NCI-H187 (cell line): ENCODE measurements around the gene GLP2R.
"Not testable (repeated sequence)": the region's sequence is repeated elsewhere in the genome, so short reads cannot be mapped to it uniquely, and the experiment has no call there.

Source experiments
- DNase-seq, 2 experiments: peaks; one replicate each; lab custom pipeline; 2025; lab: John Stamatoyannopoulos, UW

The GLP2R gene

GRCh38 chr17:9899280-9900043, 73.7 kb downstream of the GLP2R start:
- no peak for DNase-seq

DNA sequence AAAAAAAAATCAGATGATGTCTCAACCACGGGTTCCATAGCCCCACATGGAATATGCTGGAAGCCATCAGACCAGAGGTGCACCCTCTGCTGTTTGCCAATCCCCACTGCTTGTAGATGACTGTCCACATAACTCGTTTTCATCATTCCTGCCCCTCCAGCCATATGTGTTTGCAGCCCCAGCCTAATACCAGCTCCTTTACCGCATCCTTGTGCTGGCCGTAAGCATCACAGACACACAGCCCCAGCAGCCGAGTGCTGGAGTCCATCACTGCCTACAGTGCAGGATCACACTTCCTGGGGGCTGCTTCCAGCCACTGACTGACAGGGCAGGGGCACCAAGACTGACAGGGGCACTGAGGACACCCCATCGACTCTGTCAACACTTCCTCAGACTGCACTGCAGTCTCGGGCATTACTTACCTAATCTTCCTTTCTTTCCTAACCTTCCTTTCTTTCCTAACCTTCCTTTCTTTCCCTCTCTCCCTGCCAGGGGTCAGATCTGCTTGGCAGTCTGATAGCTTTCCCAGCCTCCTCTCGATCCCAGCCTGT, 74.4 kb downstream of the GLP2R start:
- DNase-seq, result no peak

DNA sequence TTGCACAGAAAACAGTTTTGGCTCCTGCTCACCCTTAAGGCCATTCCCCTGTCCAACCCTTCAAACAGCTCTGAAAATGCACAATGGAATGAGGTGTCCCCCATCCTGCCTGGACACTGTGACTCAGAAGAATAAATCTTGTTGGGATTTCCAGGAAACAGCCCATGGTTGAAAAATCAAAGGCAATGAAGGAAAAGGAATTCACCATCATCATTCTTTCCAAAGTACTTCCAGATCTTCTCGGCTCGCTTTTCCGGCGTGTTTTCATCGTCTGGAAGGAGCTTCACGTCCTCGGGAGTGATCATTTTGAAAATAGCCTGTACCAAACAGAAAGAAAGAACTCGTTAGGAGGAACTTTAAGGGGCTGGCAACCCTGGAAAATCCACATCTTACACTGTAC, 75.1 kb downstream of the GLP2R start:
- no peak for DNase-seq

DNA sequence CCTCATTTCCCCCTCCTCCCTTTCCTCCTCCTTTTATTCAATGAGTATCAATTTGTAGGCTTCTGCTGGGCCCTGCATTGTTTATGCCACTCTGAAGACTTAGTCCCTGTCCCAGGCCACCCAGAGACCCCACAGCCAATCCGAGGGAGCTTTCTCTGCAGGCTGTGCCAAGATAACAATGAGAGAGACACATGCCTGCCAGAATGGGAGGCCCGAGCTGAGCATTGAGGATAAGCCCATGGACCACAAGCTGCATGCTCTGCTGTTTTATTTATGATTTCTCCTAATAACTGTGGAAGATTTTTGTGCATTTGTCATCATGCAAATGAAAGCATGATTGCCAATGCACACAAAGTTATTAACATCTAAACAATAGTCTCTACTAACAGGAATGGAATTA, 76.4 kb downstream of the GLP2R start:
- no peak for DNase-seq

DNA sequence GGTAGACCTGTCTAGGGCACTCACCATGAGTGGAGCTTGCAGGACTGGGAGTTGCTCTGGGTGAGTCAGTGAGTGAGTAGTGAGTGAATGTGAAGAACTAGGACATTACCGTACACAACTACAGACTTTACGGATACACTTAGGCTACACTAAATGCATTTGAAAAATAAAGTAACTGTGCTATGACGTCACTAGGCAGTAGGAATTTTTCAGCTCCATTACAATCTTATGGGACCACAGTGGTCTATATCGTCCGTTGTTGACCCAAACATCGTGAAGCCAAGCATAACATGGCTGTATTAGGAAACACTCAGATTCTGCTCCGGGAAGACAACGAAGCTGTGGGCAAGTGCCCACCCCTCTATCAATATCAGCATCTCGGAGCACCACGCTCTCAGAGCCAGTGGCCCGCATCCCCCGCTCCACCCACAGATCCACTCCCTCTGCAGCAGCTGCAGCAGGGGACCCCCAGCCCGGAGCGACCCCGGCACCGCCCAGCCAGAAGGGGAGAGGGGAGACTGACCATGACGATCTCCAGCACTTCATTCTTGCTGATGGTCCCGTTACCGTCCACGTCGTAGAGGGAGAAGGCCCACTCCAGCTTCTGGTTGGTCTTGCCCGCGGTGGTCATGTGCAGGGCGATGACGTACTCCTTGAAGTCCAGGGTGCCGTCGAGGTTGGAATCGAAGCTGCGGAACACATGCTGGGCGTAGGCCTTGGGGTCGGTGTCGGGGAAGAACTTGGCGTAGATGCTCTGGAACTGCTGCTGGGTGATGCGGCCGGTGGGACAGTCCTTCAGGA, 78.8 kb downstream of the GLP2R start:
- no peak for DNase-seq

- DNase-seq, result no peak
Observed at GRCh38 chr17:9905078-9905415, 79.3 kb downstream of the GLP2R start, which contains the start of gene RCVRN. Gene RCVRN (minus strand): TSS chr17:9905271. CDS start chr17:9905180, 91 bp downstream.

- no peak for DNase-seq
Observed at GRCh38 chr17:9905902-9906301, 80.2 kb downstream of the GLP2R start.

DNA sequence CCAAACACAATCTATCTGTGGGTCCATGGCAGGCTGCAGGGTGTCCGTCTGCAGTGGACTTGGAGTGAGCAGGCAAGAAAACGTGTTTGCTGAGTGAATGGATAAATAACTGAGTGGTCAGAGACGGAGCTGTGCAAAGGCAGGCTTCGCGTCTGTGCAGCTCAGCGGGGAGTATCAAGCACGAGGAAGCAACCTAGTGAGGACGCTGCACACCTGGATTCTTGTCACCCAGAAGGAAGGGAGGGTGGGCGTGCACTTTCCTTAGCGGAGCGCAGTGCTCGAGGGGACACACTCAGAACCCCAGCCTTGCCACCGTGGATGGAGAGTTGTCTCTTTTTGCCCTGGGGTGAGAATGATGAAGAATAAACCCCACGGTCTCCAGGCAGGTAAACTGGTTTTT, 80.9 kb downstream of the GLP2R start:
- no peak for DNase-seq

DNA sequence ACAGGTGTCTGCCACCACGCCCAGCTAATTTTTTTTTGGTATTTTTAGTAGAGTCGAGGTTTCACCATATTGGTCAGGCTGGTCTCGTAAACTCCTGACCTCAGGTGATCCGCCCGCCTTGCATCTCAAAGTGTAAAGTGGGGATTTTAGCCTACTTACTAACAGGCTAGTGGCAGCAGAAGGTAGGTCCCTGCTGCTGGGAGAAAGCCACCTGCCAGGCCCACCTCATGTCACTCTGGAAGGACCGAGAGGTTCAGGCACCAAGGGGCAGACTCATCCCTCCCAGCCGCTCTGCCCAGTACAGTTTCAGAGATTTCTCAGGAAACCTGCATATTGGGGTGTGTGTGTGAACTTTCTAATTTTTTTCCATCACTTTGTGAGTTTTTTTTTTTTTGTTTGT, 81.4 kb downstream of the GLP2R start:
- DNase-seq, result no peak

DNA sequence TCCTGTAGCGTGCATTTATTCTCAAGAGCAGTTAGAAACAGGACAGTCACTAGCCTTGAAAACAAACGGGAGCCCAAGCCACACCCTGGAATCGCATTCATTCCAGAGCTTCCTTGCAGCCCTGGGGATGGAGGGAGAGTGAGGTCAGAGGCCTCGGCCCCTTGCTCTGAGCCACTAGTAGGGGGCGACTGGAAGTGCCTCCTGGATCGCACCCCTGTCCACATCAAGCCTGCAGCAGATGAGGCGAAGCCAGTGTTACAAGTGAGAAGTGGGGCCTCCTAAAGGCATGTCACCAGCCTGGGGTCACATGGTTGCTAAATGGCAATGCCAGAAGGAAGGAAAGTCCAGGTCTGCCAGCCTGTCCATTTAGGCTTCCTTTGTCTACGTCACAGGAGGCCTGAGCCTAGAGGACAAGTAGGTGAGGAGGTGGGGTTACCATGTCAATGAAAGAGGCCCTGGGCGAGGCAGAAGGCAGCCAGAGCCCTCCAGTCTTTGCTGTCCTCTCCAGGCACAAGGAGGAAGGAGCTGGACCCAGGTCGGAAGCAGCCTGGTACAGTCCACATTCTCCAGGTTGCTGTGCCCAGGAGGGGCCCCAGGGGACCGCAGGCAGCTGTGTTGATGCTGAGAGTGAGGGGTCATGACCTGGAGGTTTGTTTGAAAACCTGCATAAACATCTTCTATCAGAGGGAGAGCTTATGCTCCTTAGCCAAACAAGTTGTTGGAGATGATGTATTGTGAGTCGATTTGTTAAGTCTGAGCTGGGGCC, 82.3 kb downstream of the GLP2R start:
- no peak for DNase-seq

DNA sequence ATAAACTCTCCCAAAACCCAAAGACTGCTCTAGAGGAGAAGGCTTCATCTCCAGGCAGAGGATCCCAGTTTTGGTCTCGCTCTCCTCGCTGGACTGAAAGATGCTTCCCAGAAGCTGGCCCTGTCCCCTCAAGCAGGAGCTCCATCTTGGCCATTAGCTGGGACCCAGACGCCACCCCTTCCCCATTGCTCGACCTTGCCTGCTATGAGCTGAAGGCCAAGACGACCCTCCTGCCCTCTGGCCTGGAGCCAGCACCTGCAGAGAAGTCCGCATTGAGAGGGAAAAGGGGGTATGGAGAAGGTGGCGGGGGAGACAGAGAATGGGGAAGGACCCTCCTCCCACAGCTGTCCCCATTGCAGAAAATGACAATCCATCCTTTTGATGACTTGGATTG, 82.9 kb downstream of the GLP2R start:
- no peak for DNase-seq

GRCh38 chr17:9911089-9911488, 85.4 kb downstream of the GLP2R start:
- DNase-seq, result no peak

GRCh38 chr17:9912121-9913099, 86.7 kb downstream of the GLP2R start:
- no peak for DNase-seq

- no peak for DNase-seq
Observed at GRCh38 chr17:9913476-9913875, 87.8 kb downstream of the GLP2R start.

DNA sequence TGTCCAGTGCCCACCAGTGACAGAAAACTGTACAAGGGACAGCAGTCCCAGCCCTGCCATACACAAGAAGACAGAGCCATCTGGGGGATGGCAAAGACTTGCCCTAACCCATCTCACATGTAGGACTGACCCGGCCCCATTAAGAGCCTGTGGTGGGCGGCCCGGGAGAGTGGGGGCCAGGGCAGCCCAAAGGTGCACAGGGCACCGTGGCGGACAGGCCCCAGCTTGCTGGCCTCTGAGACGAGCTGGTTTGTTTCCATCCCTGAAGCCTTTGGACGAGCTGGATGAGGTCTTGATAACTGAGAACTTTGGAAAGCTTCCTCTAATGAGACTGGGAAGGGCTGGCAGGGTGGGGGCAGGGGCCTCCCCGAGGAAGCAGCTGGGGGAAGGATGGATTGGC, 90.4 kb downstream of the GLP2R start:
- no peak for DNase-seq

- no peak for DNase-seq
Observed at GRCh38 chr17:9917131-9917530, 91.4 kb downstream of the GLP2R start.

DNA sequence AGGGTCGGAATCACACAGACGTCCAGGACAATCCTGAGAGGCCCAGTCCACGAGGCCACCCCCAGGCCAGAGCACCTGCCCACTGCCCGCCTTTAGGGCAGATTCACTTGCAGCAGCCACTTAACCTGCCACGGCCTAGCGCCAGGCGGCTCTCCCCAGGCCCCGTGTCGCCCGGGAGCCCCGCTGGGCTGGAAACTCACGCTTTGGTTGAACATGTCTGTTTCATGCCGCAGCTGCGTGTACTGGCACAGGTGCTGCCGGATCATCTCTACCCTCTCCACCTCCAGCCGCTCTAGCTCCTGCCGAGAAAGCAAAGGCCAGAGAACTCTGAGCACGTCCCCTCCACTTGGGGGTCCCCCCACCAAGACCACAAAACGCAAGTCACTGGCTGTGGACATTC, 92.1 kb downstream of the GLP2R start:
- DNase-seq, result no peak

GRCh38 chr17:9918352-9918751, 92.6 kb downstream of the GLP2R start:
- DNase-seq, result no peak

GRCh38 chr17:9918804-9919352, 93.2 kb downstream of the GLP2R start:
- DNase-seq, result no peak

DNA sequence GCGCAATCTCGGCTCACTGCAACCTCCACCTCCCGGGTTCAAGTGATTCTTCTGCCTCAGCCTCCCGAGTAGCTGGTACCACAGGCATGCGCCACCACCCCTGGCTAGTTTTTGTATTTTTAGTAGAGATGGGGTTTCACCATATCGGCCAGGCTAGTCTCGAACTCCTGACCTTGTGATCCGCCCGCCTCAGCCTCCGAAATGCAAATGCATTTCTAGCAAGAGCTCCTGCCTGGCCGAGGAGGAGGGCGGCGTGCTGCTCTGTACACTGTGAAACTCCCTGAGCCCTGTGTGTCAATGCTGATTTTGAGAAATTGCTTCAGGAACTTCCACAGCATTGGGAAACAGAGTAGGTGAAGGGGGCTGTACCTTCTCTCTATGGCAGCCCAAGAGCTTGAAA, 95.5 kb downstream of the GLP2R start:
- DNase-seq, result not testable (repeated sequence)
